K562 (cell line): ENCODE results near the gene GRAMD1B. TPM values are rescaled to one million over a fixed set of nuclear protein-coding genes. Genes with fewer than 3 reads are reported as not detected.

Experiments used
- ATAC-seq: fragments of 200-7000 bp; cut with Tn5 transposase; 3 replicates; pipeline ENCODE4 v1.9.1; 2020; ENCODE audit warnings: moderate library complexity
- BruUV-seq: library from RNA; stranded (reverse); fragments of 400-500 nt; replicated peaks from 2 replicates; lab custom pipeline; 2021; lab: Mats Ljungman, UMichigan
- CTCF ChIA-PET: fragments of 300-600 bp; formaldehyde crosslinking; extraction: SDS; loops from one replicate; lab custom pipeline; 2021; ENCODE audit warnings: low intra/inter-chr PET ratio; lab: Yijun Ruan, JAX
- POLR2A ChIA-PET: fragments of 300-600, 350-650 bp; sonication (Branson Sonifier 250); formaldehyde crosslinking; extraction: SDS; loops from one replicate; lab custom pipeline; 2021; ENCODE audit warnings: antibody characterized with exemption, inconsistent platforms; lab: Yijun Ruan, JAX
- DNase-seq, 4 experiments: peaks; one replicate each; pipeline versions ENCODE4 v3.0.0 to v3.0.0-alpha.2; 2011 to 2018; ENCODE audit warnings: low spot score in 3 of 4, mixed read lengths in 3 of 4; ENCODE audit errors: extremely low read depth in 1 of 4
- FAIRE-seq: peaks from 2 replicates; lab custom pipeline; 2011; peaks lifted over from hg19 to GRCh38; lab: Jason Lieb, UNC
- H2AFZ ChIP-seq: 2 replicates; pipeline ENCODE4 v1.6.0; 2011; ENCODE audit warnings: low read depth, low read length, control low read depth, inconsistent platforms
- H3K27ac ChIP-seq: fragments of 200-600 bp; 3 replicates; pipeline ENCODE4 v1.8.0; 2011; ENCODE audit warnings: low read depth, mild to moderate bottlenecking, control low read depth, inconsistent platforms, low read length, moderate library complexity, mixed read lengths; ENCODE audit errors: extremely low read depth
- H3K27me3 ChIP-seq, 2 experiments: fragments of 300-600 bp in 1 of 2; 2 replicates in 1 of 2; 3 replicates in 1 of 2; pipeline versions ENCODE4 v1.6.0 to v1.8.0; 2011; ENCODE audit warnings: inconsistent platforms in 2 of 2, low read length in 2 of 2, mild to moderate bottlenecking in 1 of 2, mixed read lengths in 1 of 2, moderate library complexity in 1 of 2; ENCODE audit not compliant: control insufficient read depth in 2 of 2, insufficient read depth in 2 of 2
- H3K36me3 ChIP-seq: fragments of 300-600 bp; 3 replicates; pipeline ENCODE4 v1.8.0; 2011; ENCODE audit warnings: mild to moderate bottlenecking, low read length, inconsistent platforms; ENCODE audit not compliant: control insufficient read depth, insufficient read depth
- H3K4me1 ChIP-seq, 2 experiments: fragments of 200-600 bp in 1 of 2; replicated peaks in 1 of 2; 2 replicates in 1 of 2; 3 replicates in 1 of 2; pipeline versions ENCODE4 v1.5.1 to v1.8.0; 2011; ENCODE audit warnings: inconsistent platforms in 2 of 2, low read length in 2 of 2, mild to moderate bottlenecking in 1 of 2, mixed read lengths in 1 of 2, moderate library complexity in 1 of 2; ENCODE audit not compliant: control insufficient read depth in 2 of 2, insufficient read depth in 2 of 2
- H3K4me2 ChIP-seq: 2 replicates; pipeline ENCODE4 v1.6.1; 2011; ENCODE audit warnings: low read length, control low read depth, inconsistent platforms, mixed read lengths; ENCODE audit not compliant: insufficient read depth
- H3K4me3 ChIP-seq: fragments of 200-600 bp; sonication (generic), shearing (Covaris generic); 2 replicates; pipeline ENCODE4 v1.5.1; 2016; ENCODE audit warnings: control low read depth, inconsistent platforms
- H3K79me2 ChIP-seq: fragments of 200-600 bp; 3 replicates; pipeline ENCODE4 v1.8.0; 2011; ENCODE audit warnings: low read length, inconsistent platforms; ENCODE audit not compliant: control insufficient read depth, insufficient read depth
- H3K9ac ChIP-seq, 2 experiments: 2 replicates each; pipeline versions ENCODE4 v1.6.0 to v1.6.1; 2011; ENCODE audit warnings: low read depth in 2 of 2, low read length in 2 of 2, control low read depth in 1 of 2, inconsistent platforms in 1 of 2, mild to moderate bottlenecking in 1 of 2, mixed read lengths in 1 of 2; ENCODE audit not compliant: insufficient read depth in 1 of 2
- H3K9me1 ChIP-seq: one replicate; pipeline ENCODE4 v1.6.0; 2011; ENCODE audit warnings: inconsistent platforms, mild to moderate bottlenecking, low read length, moderate library complexity; ENCODE audit not compliant: control insufficient read depth, insufficient read depth
- H3K9me3 ChIP-seq: replicated peaks from 2 replicates; pipeline ENCODE4 v1.5.1; 2011; ENCODE audit warnings: low read depth, low read length, inconsistent platforms; ENCODE audit not compliant: control insufficient read depth, insufficient read depth
- H4K20me1 ChIP-seq: replicated peaks from 2 replicates; pipeline ENCODE4 v1.6.1; 2011; ENCODE audit warnings: low read length, inconsistent platforms, mixed read lengths; ENCODE audit not compliant: control insufficient read depth, insufficient read depth
- BRD4 ChIP-seq: fragments of 200-600 bp; sonication (generic); IDR thresholded peaks from 2 replicates; pipeline ENCODE4 v1.6.1; 2017; ENCODE audit warnings: inconsistent platforms
- CCNT2 ChIP-seq: IDR thresholded peaks from 2 replicates; pipeline ENCODE4 v1.6.1; 2011; ENCODE audit warnings: borderline replicate concordance, low read depth, mild to moderate bottlenecking, moderate library complexity, mixed read lengths, low read length; ENCODE audit not compliant: insufficient read length; ENCODE audit errors: extremely low read depth
- HES1 ChIP-seq: fragments of 450-650 bp; IDR thresholded peaks from 2 replicates; pipeline ENCODE4 v1.6.1; 2016; ENCODE audit warnings: low read depth, mild to moderate bottlenecking, moderate library complexity
- IFI16 ChIP-seq: fragments of 250-450 bp; sonication (Bioruptor Pico); IDR thresholded peaks from 2 replicates; pipeline ENCODE4 v2.1.2; 2022; ENCODE audit warnings: mild to moderate bottlenecking, inconsistent platforms
- MECOM ChIP-seq: fragments of 250-450 bp; sonication (Bioruptor Pico); IDR thresholded peaks from 2 replicates; pipeline ENCODE4 v1.8.0; 2022; ENCODE audit warnings: inconsistent platforms
- MTA2 ChIP-seq: fragments of 450-650 bp; IDR thresholded peaks from 2 replicates; pipeline ENCODE4 v1.6.1; 2016; ENCODE audit warnings: low read depth
- PKNOX1 ChIP-seq: fragments of 450-650 bp; IDR thresholded peaks from 2 replicates; pipeline ENCODE4 v1.6.1; 2016
- RCOR1 ChIP-seq, 2 experiments: IDR thresholded peaks; 2 replicates each; pipeline ENCODE4 v1.6.1; 2012; ENCODE audit warnings: low read depth in 2 of 2, low read length in 2 of 2, borderline replicate concordance in 1 of 2, improper control_type of control experiment in 1 of 2
- ZNF609 ChIP-seq: sonication (generic); formaldehyde crosslinking; IDR thresholded peaks from 2 replicates; pipeline ENCODE4 v1.8.1; 2023; ENCODE audit warnings: missing genetic modification reagents, mild to moderate bottlenecking, borderline replicate concordance
- WGBS: fragments of 100-300 bp; shearing (Covaris generic); methylation state at CpG from one replicate; pipeline ENCODE4 v1.1.6; 2016; ENCODE audit warnings: low coverage, mixed read lengths; ENCODE audit not compliant: insufficient coverage; ENCODE audit errors: missing lambda C conversion rate; 5-methylcytosine and 5-hydroxymethylcytosine counted together
- in situ Hi-C: fragments of 300-500 bp; cut with MboI; formaldehyde crosslinking; loops from 4 replicates; pipeline ENCODE4 v1.15.0; 2018; ENCODE audit warnings: inconsistent platforms, mixed read lengths
- intact Hi-C: fragments of 100-400 bp; cut with micrococcal nuclease; formaldehyde crosslinking; loops from 2 replicates; pipeline ENCODE4 v1.14.2; 2022
- polyA plus RNA-seq, 8 experiments: library from polyadenylated mRNA; depleted of rRNA in 4 of 8; stranded (reverse) in 5 of 8; unstranded in 3 of 8; fragments of >200 nt; fragmentation: Nextera tagmentation in 2 of 8; fragmentation: Illumina TruSeq in 1 of 8; extraction: Ambion mirVana in 2 of 8; extraction: Trizol in 1 of 8; gene quantifications; 2 replicates each; pipeline versions ENCODE4 v1.2.1 to v1.2.3, GENCODE V29; 2011 to 2014; ENCODE audit warnings: inconsistent platforms in 1 of 8, missing spikeins in 1 of 8
- total RNA-seq, 7 experiments: library from RNA; depleted of rRNA in 6 of 7; stranded (reverse); fragments of >200 nt in 6 of 7; fragmentation: Illumina TruSeq in 2 of 7; extraction: Trizol in 2 of 7; gene quantifications; 2 replicates each; pipeline versions ENCODE4 v1.2.1 to v1.2.3, GENCODE V29; 2011 to 2021; ENCODE audit warnings: low replicate concordance in 1 of 7

The GRAMD1B gene
- total and polyA plus RNA-seq, 9 of the 15 experiments (the other 6 are each of a cell fraction or from before 2014, with no cell fraction given) = 0.31 TPM; not detected in 8

GRCh38 chr11:123388640-123389039, 41.4 kb upstream of the GRAMD1B start (continued):
- TF ChIP-seq ZNF609 (CRISPR knock-in tag) = no peak
- no peak for TF ChIP-seq IFI16 (CRISPR knock-in tag)
- no peak for TF ChIP-seq PKNOX1
- TF ChIP-seq, all 486 proteins: peak for 0

- ChIA-PET CTCF (no interaction called here), POLR2A (no interaction called here)
- ATAC-seq = no peak
- in situ Hi-C loops (no loop called here), intact Hi-C loops (no loop called here)
- no peak for FAIRE-seq
- TF ChIP-seq RCOR1 (IDR thresholded peaks at IDR 0.05; ENCODE audit: borderline replicate concordance in 1 of 2, low read depth in 2 of 2, low read length in 2 of 2) (no peak), MTA2 (no peak), HES1 (no peak), MECOM (no peak), CCNT2 (no peak), BRD4 (no peak)
- Histone ChIP-seq H3K4me3 (no peak overlapping the region), H2AFZ (no peak overlapping the region), H3K9me1 (no peaks in the 10 kb centered on the region), H3K4me1 (no peaks in the 10 kb centered on the region), H3K27me3 (no peaks in the 10 kb centered on the region; a peak in 1 of 5 replicates), H3K27ac (no peak overlapping the region), H3K9me3 (no peaks in the 10 kb centered on the region), H4K20me1 (no peaks in the 10 kb centered on the region; the same call in 1 of the 2 replicates), H3K9ac (no peak overlapping the region), H3K36me3 (no peaks in the 10 kb centered on the region), H3K4me2 (no peak overlapping the region), H3K79me2 (no peaks in the 10 kb centered on the region)
- no peak for DNase-seq
- no TSS peak for BruUV-seq
- WGBS = 0% methylated on average over 4 of the region's 4 CpGs
Measured at GRCh38 chr11:123390146-123390545, 39.9 kb upstream of the GRAMD1B start.
